Left lung (tissue), 10 donors: ENCODE measurements around the gene SND1. TPM values are rescaled to one million over a fixed set of nuclear protein-coding genes. Genes with fewer than 3 reads are reported as not detected.

Experiments
- ATAC-seq: fragments of 200-7000 bp; cut with Tn5 transposase; one replicate; pipeline ENCODE4 v1.9.1; 2020; ENCODE audit warnings: moderate library complexity
- DNase-seq, 4 donors: peaks; one replicate each; pipeline ENCODE4 v3.0.0-alpha.2; 2013 to 2020
- H3K27ac ChIP-seq, 2 donors: fragments of 200-600 bp; sonication (generic) in 1 of 2; one replicate each; pipeline versions ENCODE4 v1.5.0 to v1.8.0; 2020 to 2021
- H3K27me3 ChIP-seq, 2 donors: fragments of 200-600 bp; sonication (generic) in 1 of 2; one replicate each; pipeline versions ENCODE4 v1.5.0 to v1.8.0; 2020 to 2021
- H3K36me3 ChIP-seq, 2 donors: fragments of 200-600 bp; sonication (generic) in 1 of 2; one replicate each; pipeline versions ENCODE4 v1.5.0 to v1.8.0; 2020 to 2021
- H3K4me1 ChIP-seq, 2 donors: fragments of 200-600 bp; one replicate each; pipeline ENCODE4 v1.8.0; 2021
- H3K4me3 ChIP-seq, 2 donors: fragments of 200-600 bp; sonication (generic) in 1 of 2; one replicate each; pipeline versions ENCODE4 v1.5.0 to v1.8.0; 2020 to 2021; ENCODE audit warnings: mild to moderate bottlenecking in 1 of 2
- H3K9me3 ChIP-seq, 2 donors: fragments of 200-600 bp; sonication (generic) in 1 of 2; one replicate each; pipeline versions ENCODE4 v1.5.0 to v1.8.0; 2020 to 2021
- CTCF ChIP-seq, 2 donors: fragments of 200-600 bp; sonication (generic) in 1 of 2; IDR thresholded peaks; one replicate each; pipeline versions ENCODE4 v1.5.0 to v1.8.0; 2021; ENCODE audit warnings: antibody characterized with exemption in 2 of 2
- intact Hi-C, 2 donors: fragments of 100-400 bp; cut with DNase I; formaldehyde crosslinking; loops; one replicate each; pipeline versions ENCODE4 v1.11.2 to v1.14.2; 2022
- polyA plus RNA-seq, 6 donors: library from polyadenylated mRNA; unstranded; fragments of 120-200 nt; gene quantifications; one replicate each; pipeline ENCODE4 v1.2.1, GENCODE V29; 2013; ENCODE audit not compliant: insufficient read length in 6 of 6
- total RNA-seq, 2 donors: library from RNA; stranded (reverse); fragmentation: NEBNext Ultra II Directional; extraction: Animal tissue kit (Norgen Biotek cat#: 25700); gene quantifications; one replicate each; pipeline ENCODE4 v1.2.1, GENCODE V29; 2021
- donor health status: DM: no; HTN: yes; CAD: no.
- donor health status: DM: no; HTN: no; CAD: no.

SND1 gene
- total and polyA plus RNA-seq, 8 donors = 141 to 229 (median 156) TPM

- peaks cover 7 to 23% of the 10 kb centered on the region in 2 donors for H3K4me1 ChIP-seq
- DNase-seq (no peak), ATAC-seq (no peak)
- no peaks in the 10 kb centered on the region for H3K9me3 ChIP-seq
- H3K27ac ChIP-seq = no peak overlapping the region
- no peaks in the 10 kb centered on the region for H3K36me3 ChIP-seq
- TF ChIP-seq CTCF (IDR thresholded peaks at IDR 0.05) = no peak
- H3K27me3 ChIP-seq = peaks cover 0 to 7% of the 10 kb centered on the region in 2 donors
- intact Hi-C loops = no loop called here
- H3K4me3 ChIP-seq = no peak overlapping the region
Observed at GRCh38 chr7:128034825-128035224, 382.8 kb downstream of the SND1 start.

- no peak for DNase-seq
- intact Hi-C loops = no loop called here
- H3K27me3 ChIP-seq = peaks cover 0 to 7% of the 10 kb centered on the region in 2 donors
- no peak overlapping the region for H3K27ac ChIP-seq
- no peaks in the 10 kb centered on the region for H3K36me3 ChIP-seq
- H3K4me1 ChIP-seq = peaks cover 5 to 17% of the 10 kb centered on the region in 2 donors
- no peak overlapping the region for H3K4me3 ChIP-seq
- peak; percentile 9 to 33 for TF ChIP-seq CTCF (IDR thresholded peaks at IDR 0.05)
- ATAC-seq = no peak
- H3K9me3 ChIP-seq = no peaks in the 10 kb centered on the region
Observed at GRCh38 chr7:128035712-128036111, 383.7 kb downstream of the SND1 start.

- TF ChIP-seq CTCF (IDR thresholded peaks at IDR 0.05) = no peak
Observed at GRCh38 chr7:128036226-128036940, 384.4 kb downstream of the SND1 start.

GRCh38 chr7:128037081-128037480, 385.1 kb downstream of the SND1 start:
- Histone ChIP-seq H3K4me1 (peaks cover 5 to 23% of the 10 kb centered on the region in 2 donors), H3K4me3 (no peak overlapping the region), H3K36me3 (no peaks in the 10 kb centered on the region), H3K27me3 (peaks cover 0 to 7% of the 10 kb centered on the region in 2 donors), H3K9me3 (no peaks in the 10 kb centered on the region), H3K27ac (no peak overlapping the region)
- no peak for DNase-seq
- no peak for ATAC-seq
- TF ChIP-seq CTCF (IDR thresholded peaks at IDR 0.05) = no peak
- intact Hi-C loops = no loop called here

More at GRCh38 chr7:128036226-128036940, 384.4 kb downstream of the SND1 start:
- DNase-seq (no peak), ATAC-seq (no peak)
- Histone ChIP-seq H3K9me3 (no peaks in the 10 kb centered on the region), H3K36me3 (no peaks in the 10 kb centered on the region), H3K4me3 (no peak overlapping the region), H3K4me1 (peaks cover 5 to 23% of the 10 kb centered on the region in 2 donors), H3K27me3 (peaks cover 0 to 7% of the 10 kb centered on the region in 2 donors), H3K27ac (no peak overlapping the region)
- intact Hi-C loops = no loop called here

- H3K4me1 ChIP-seq = peaks cover 0 to 15% of the 10 kb centered on the region in 2 donors
- H3K36me3 ChIP-seq = no peaks in the 10 kb centered on the region
- no peak for TF ChIP-seq CTCF (IDR thresholded peaks at IDR 0.05)
- intact Hi-C loops = no loop called here
- H3K4me3 ChIP-seq = no peak overlapping the region
- no peak overlapping the region for H3K27ac ChIP-seq
- ATAC-seq = no peak
- DNase-seq = no peak
- no peaks in the 10 kb centered on the region for H3K27me3 ChIP-seq
- no peaks in the 10 kb centered on the region for H3K9me3 ChIP-seq
Observed at GRCh38 chr7:128037880-128038619, 386.1 kb downstream of the SND1 start.
